ENCODE results near the gene TNFAIP6.

- TF ChIP-seq CTCF (IDR thresholded peaks at IDR 0.05; ENCODE audit: low read length) (no peak), EZH2 (optimal IDR thresholded peaks at IDR 0.05; ENCODE audit: low read depth, low read length) (no peak), EZH2phosphoT487 (IDR thresholded peaks at IDR 0.05; ENCODE audit: low read length) (no peak)
These were observed 19.7 kb upstream of the TNFAIP6 start for GRCh38 chr2:151337643-151338042.

Measured in MM.1S (cell line).